Activated T-cell treated with anti-CD3 and anti-CD28 coated beads for 1 hour (primary cell): ENCODE measurements around the gene MAVS.
A peak's percentile ranks its signal among the peaks of the same experiment; 100 is the strongest.
"Not testable (repeated sequence)": the region's sequence is repeated elsewhere in the genome, so short reads cannot be mapped to it uniquely, and the experiment has no call there.

Source experiments
- DNase-seq: peaks from one replicate; pipeline ENCODE4 v3.0.0-alpha.2; 2020; ENCODE audit warnings: low read depth

MAVS gene

GRCh38 chr20:3888622-3889488, 42.2 kb downstream of the MAVS start, which contains the start of gene PANK2:
TSS of gene PANK2 (plus strand) at chr20:3889387.
- DNase-seq: peak; percentile 94

- DNase-seq: peak; percentile 7
These were observed 43.1 kb downstream of the MAVS start for GRCh38 chr20:3889489-3890397.

- DNase-seq: no peak
These were observed 43.7 kb downstream of the MAVS start for GRCh38 chr20:3890398-3890751.

- DNase-seq: no peak
These were observed 44.6 kb downstream of the MAVS start for GRCh38 chr20:3890999-3891929.

- DNase-seq: no peak
These were observed 48.2 kb downstream of the MAVS start for GRCh38 chr20:3894796-3895195.

DNA sequence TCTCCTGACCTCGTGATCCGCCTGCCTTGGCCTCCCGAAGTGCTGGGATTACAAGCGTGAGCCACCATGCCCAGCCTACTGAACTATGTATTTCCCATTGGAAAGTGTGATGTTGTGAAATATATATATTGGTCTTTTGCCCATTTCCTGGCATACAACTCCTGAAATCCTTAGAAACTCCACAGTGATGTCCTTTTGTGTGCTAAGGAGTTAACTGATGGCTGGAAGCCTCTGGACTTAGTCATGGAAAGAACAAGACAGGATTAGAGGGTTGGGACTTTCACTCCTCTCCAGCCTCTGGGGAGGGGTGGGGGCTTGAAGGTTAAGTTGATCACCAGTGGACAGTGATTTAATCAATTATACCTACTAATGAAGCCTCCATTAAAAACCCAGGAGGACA, 49.7 kb downstream of the MAVS start:
- no peak for DNase-seq

DNA sequence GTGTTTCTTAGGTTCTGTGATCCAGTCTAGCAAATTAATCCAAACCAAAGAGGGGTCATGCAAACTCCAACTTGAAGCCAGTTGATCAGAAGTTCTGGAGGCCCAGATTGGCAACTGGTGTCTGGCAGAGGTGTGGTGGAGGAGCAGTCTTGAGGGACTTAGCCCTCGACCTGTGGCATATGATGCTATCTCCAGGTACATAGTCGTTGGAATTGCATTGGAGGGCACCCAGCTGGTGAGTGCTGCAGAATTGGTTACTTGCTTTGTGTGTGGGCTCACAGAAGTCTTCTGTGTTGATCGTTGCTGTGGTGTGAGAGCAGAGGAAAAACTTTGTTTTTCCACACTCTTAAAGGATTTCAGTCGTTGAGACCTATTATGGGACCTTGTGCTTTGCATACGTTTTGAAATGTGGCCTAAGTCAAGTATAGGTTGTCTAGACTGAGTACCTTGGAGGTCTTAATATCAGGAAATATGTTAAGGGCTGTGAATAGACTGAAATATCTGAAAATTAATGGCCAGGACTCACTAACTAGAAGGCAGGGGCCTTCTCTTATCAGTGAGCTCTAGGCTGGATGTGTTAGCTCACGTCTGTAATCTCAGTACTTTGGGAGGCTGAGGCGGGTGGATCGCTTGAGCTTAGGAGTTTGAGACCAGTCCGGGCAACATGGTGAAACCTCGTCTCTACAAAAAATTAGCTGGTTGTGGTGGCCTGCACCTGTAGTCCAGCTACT, 50.4 kb downstream of the MAVS start:
- DNase-seq: no peak

DNA sequence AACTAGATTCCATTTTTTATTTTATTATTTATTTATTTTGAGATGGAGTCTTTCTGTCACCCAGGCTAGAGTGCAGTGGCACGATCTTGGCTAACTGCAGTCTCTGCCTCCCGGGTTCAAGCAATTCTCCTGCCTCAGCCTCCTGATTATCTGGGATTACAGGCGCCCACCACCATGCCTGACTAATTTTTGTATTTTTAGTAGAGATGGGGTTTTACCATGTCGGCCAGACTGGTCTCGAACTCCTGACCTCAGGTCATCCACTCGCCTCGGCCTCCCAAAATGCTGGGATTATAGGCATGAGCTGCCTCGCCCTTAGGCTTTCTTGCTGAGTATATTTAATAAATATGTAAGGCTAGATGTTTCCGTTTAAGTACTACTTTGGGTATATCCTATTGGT, 51.5 kb downstream of the MAVS start:
- DNase-seq: not testable (repeated sequence)

DNA sequence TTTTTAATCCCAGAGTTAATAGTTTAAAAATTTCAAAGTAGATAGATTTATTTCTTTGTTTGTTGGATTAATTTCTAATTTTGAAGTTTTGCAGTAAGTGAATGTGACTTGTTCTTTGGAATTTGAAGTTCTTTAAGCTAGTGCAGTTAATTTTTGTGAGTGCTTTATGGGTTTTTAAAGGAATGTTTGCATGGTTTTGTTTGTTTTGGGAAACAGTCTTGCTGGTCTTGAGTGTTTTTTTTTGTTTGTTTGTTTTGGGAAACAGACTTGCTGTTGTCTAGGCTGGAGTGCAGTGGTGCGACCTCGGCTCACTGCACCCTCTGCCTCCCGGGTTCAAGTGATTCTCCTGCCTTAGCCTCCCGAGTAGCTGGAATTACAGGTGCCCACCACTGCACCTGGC, 52.0 kb downstream of the MAVS start:
- DNase-seq: no peak

- no peak for DNase-seq
These were observed 53.6 kb downstream of the MAVS start for GRCh38 chr20:3900187-3900604.

GRCh38 chr20:3901028-3901705, 54.5 kb downstream of the MAVS start:
- DNase-seq: no peak

DNA sequence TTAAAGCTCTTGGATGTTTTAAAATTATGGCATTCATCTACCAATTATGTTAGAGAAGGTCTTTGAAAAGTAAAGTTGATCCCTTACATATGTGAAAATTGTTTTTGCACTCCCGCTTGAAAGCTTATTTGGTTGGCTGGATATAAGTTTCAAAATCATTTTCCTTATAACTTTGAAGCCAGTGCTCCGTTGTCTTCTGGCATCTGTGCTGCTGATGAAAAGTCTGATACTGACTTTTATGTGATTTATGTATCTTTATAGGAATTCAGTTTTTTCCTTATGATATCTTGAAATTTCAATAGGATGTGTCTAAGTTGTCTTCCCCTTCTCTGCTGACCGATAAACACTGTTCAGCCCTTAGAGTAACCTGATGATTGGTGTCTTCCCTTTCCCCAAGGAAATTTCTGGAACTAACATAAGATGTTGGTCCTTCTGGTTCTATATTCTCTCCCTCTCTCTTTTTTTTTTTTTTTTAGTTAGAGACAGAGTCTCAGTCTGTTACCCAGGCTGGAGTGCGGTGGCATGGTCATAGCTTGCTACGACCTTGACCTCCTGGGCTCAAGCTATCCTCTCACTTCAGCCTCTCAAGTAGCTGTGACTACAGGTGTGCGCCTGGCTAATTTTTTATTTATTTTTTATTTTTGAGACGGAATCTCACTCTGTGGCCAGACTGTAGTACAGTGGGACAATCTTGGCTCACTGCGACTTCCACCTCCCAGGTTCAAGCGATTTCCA, 55.2 kb downstream of the MAVS start:
- DNase-seq: no peak

GRCh38 chr20:3902446-3902845, 55.8 kb downstream of the MAVS start:
- no peak for DNase-seq

GRCh38 chr20:3904224-3904623, 57.6 kb downstream of the MAVS start:
- DNase-seq: no peak

DNA sequence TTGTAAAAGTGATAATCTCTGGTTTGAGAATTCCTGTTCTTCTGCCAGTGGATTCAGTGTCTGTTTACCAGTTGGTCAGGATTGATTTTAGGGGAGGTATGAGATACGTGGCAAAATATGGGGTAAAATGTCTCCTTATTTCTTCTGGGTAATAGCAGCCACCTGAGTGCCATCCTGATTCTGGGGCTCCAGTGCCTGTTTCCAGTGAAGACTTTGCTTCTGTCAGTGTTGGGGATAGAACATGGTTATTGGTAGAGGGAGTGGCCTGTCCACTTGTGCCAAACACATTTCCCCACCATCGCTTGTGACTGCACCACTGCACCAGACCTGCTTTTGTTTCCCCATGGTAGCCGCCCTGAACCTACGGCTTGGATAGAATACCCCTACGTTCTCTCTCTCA, 58.2 kb downstream of the MAVS start:
- no peak for DNase-seq

GRCh38 chr20:3906744-3907721, 60.4 kb downstream of the MAVS start:
- DNase-seq: not testable (repeated sequence)

DNA sequence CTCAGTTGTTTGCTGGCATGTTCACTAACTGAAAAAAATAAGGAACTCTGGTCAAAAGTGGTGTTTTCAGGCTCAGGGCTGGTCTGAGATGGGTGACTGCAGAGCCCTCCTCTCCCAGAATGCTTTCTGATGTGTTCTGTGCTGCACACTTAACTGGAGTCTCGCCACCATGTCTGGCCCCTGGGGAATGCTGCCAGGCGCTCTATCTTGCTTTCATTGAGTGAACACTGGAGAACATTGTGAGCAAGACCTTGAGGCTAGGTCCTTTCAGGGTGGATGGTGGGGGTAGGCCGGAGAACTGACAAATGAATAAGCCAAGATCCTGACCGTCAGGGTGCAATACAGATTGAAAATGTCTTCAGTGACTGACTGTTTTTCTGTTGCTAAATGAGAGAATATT, 62.0 kb downstream of the MAVS start:
- no peak for DNase-seq

- DNase-seq: no peak
These were observed 63.3 kb downstream of the MAVS start for GRCh38 chr20:3909952-3910366.

DNA sequence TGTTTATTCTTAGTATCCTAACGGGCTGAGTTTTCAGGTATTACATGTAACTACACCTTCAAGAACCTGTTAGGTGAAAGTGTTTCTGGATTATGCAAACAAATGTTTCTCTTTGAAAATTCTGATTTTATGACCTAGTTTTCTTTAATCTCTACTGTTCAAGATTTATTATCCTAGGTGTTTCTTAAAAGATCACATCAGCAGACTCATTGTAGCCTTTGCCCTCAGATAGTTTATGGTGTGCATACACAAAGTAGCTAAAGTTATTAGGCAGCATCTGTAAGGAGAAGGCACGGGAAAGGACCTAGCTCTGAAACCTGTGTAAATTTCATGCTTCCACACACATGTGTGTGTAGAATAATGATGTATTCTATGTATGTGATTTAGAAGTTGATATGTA, 64.2 kb downstream of the MAVS start:
- DNase-seq: no peak
